GM12878 (cell line): ENCODE measurements around the gene SLC1A6. TPM values are rescaled to one million over a fixed set of nuclear protein-coding genes. Genes with fewer than 3 reads are reported as not detected.

Experiments
- CHD1 ChIP-seq: IDR thresholded peaks from 2 replicates; pipeline ENCODE4 v1.6.1; 2012; ENCODE audit warnings: low read depth, low read length, improper control_type of control experiment
- CHD4 ChIP-seq: fragments of 200-600 bp; sonication (generic); IDR thresholded peaks from 2 replicates; pipeline ENCODE4 v1.6.1; 2016; ENCODE audit warnings: mild to moderate bottlenecking
- DPF2 ChIP-seq: fragments of 450-650 bp; IDR thresholded peaks from 2 replicates; pipeline ENCODE4 v1.6.1; 2017; ENCODE audit warnings: mild to moderate bottlenecking
- GABPA ChIP-seq: IDR thresholded peaks from 2 replicates; pipeline ENCODE4 v1.6.1; 2014; ENCODE audit warnings: antibody characterized with exemption, low read depth, mild to moderate bottlenecking, inconsistent platforms
- IKZF2 ChIP-seq, 2 experiments: fragments of 450-650 bp; IDR thresholded peaks; 2 replicates each; pipeline ENCODE4 v1.6.1; 2017; ENCODE audit warnings: mild to moderate bottlenecking in 2 of 2, moderate library complexity in 2 of 2
- IRF4 ChIP-seq: IDR thresholded peaks from 2 replicates; pipeline ENCODE4 v1.6.1; 2011; ENCODE audit warnings: low read depth, low read length
- MLLT1 ChIP-seq: fragments of 450-650 bp; IDR thresholded peaks from 2 replicates; pipeline ENCODE4 v1.6.1; 2016; ENCODE audit warnings: mild to moderate bottlenecking
- RELA ChIP-seq: fragments of 450-650 bp; IDR thresholded peaks from 2 replicates; pipeline ENCODE4 v1.8.0; 2014; ENCODE audit warnings: borderline replicate concordance; ENCODE audit not compliant: partially characterized antibody
- SKIL ChIP-seq: fragments of 450-650 bp; IDR thresholded peaks from 2 replicates; pipeline ENCODE4 v1.6.1; 2017; ENCODE audit warnings: mild to moderate bottlenecking, low read depth, inconsistent platforms; ENCODE audit not compliant: poor library complexity, severe bottlenecking
- SMARCA5 ChIP-seq: fragments of 450-650 bp; IDR thresholded peaks from 2 replicates; pipeline ENCODE4 v1.6.1; 2017; ENCODE audit warnings: mild to moderate bottlenecking
- USF2 ChIP-seq: IDR thresholded peaks from 2 replicates; pipeline ENCODE4 v1.6.1; 2011; ENCODE audit warnings: low read depth, low read length, improper control_type of control experiment, borderline replicate concordance
- ZNF217 ChIP-seq: fragments of 450-650 bp; IDR thresholded peaks from 2 replicates; pipeline ENCODE4 v1.6.1; 2017; ENCODE audit warnings: antibody characterized with exemption, mild to moderate bottlenecking
- polyA plus RNA-seq, 11 experiments: library from polyadenylated mRNA; depleted of rRNA in 4 of 11; unstranded in 6 of 11; stranded (reverse) in 5 of 11; fragments of >200 nt; fragmentation: Nextera tagmentation in 4 of 11; fragmentation: Illumina TruSeq in 1 of 11; extraction: Ambion mirVana in 4 of 11; extraction: Trizol in 1 of 11; gene quantifications; 1 replicate in 1 of 11; 2 replicates in 10 of 11; pipeline versions ENCODE4 v1.2.1 to v1.2.3, GENCODE V29; 2011 to 2016; ENCODE audit warnings: inconsistent platforms in 2 of 11, missing spikeins in 2 of 11, low read depth in 1 of 11
- total RNA-seq, 4 experiments: library from RNA; depleted of rRNA in 3 of 4; stranded (reverse); fragments of >200 nt in 3 of 4; fragmentation: Illumina TruSeq in 1 of 4; extraction: Trizol in 1 of 4; gene quantifications; 2 replicates each; pipeline versions ENCODE4 v1.2.1 to v1.2.3, GENCODE V29; 2013 to 2021

Gene SLC1A6
- total and polyA plus RNA-seq, 10 of the 15 experiments (the other 5 are each of a cell fraction or from before 2014, with no cell fraction given): 0.06 TPM; not detected in 9

- TF ChIP-seq IRF4: no peak
- TF ChIP-seq MLLT1: no peak
- TF ChIP-seq SKIL: no peak
- TF ChIP-seq ZNF217: no peak
- no peak for TF ChIP-seq RELA
- no peak for TF ChIP-seq CHD1
- no peak for TF ChIP-seq CHD4
- no peak for TF ChIP-seq GABPA
- TF ChIP-seq SMARCA5: no peak
- TF ChIP-seq DPF2: no peak
- no peak for TF ChIP-seq USF2
- TF ChIP-seq IKZF2 (IDR thresholded peaks at IDR 0.05): no peak
Measured at GRCh38 chr19:15008308-15008707, 28.6 kb upstream of the SLC1A6 start (continued).
